Astrocyte (in vitro differentiated cells and primary cell): ENCODE data around the gene RALY.

Experiments
- CTCF ChIP-seq: IDR thresholded peaks from 2 replicates; pipeline ENCODE4 v1.5.1; 2011; ENCODE audit warnings: low read depth, mild to moderate bottlenecking, inconsistent platforms, low read length, moderate library complexity; ENCODE audit not compliant: insufficient read depth
- EZH2 ChIP-seq: IDR thresholded peaks from 2 replicates; pipeline ENCODE4 v1.6.1; 2012; ENCODE audit warnings: mild to moderate bottlenecking, low read length, inconsistent platforms; ENCODE audit not compliant: insufficient read depth

GRCh38 chr20:34100576-34100975, 106.9 kb downstream of the RALY start:
- no peak for TF ChIP-seq CTCF
- no peak for TF ChIP-seq EZH2
